ENCODE data around the gene LRRC23. TPM values are rescaled to one million over a fixed set of nuclear protein-coding genes. Genes with fewer than 3 reads are reported as not detected.

Gene LRRC23
- total and polyA plus RNA-seq, 2 of the 13 experiments (the other 11 are each of a cell fraction or from before 2014, with no cell fraction given): 6.0 to 7.8 TPM

GRCh38 chr12:6943722-6944380 is 39.2 kb downstream of the LRRC23 start, which contains the start of the genes C12orf57 and RNU7-1 (continued):
- peak; percentile 29; the same call in 1 of the 2 replicates for TF ChIP-seq ZNF800 (CRISPR knock-in tag; IDR thresholded peaks at IDR 0.05)
- TF ChIP-seq PITX1 (CRISPR knock-in tag; IDR thresholded peaks at IDR 0.05): no peak
- TF ChIP-seq ATF7-NPFF (CRISPR knock-in tag; IDR thresholded peaks at IDR 0.05; ENCODE audit: low read depth): peak; percentile 84
- TF ChIP-seq ZNF574 (CRISPR knock-in tag; IDR thresholded peaks at IDR 0.05): no peak; the same call in 1 of the 2 replicates
- no peak; the same call in 1 of the 2 replicates for TF ChIP-seq ZNF784 (CRISPR knock-in tag; IDR thresholded peaks at IDR 0.05; ENCODE audit: borderline replicate concordance)
- TF ChIP-seq FOXO1 (CRISPR knock-in tag; IDR thresholded peaks at IDR 0.05): peak; percentile 39; the same call in 1 of the 2 replicates
- peak; percentile 69; the same call in 1 of the 2 replicates for TF ChIP-seq HOXA5 (CRISPR knock-in tag; IDR thresholded peaks at IDR 0.05)
- TF ChIP-seq ZBTB7B (CRISPR knock-in tag; IDR thresholded peaks at IDR 0.05): peak; percentile 96
- no peak for TF ChIP-seq ZNF24 (IDR thresholded peaks at IDR 0.05)
- TF ChIP-seq ZNF619 (CRISPR knock-in tag; IDR thresholded peaks at IDR 0.05): no peak
- TF ChIP-seq MTERF4 (CRISPR knock-in tag; IDR thresholded peaks at IDR 0.05): no peak
- peak; percentile 98 for TF ChIP-seq GATA4 (IDR thresholded peaks at IDR 0.05; ENCODE audit: borderline replicate concordance, low read depth)
- TF ChIP-seq DR1 (CRISPR knock-in tag; IDR thresholded peaks at IDR 0.05): peak; percentile 95
- peak; percentile 62; the same call in 1 of the 2 replicates for TF ChIP-seq MBD4 (IDR thresholded peaks at IDR 0.05; ENCODE audit: borderline replicate concordance, low read length)
- no peak for TF ChIP-seq ZNF142 (CRISPR knock-in tag; IDR thresholded peaks at IDR 0.05)
